Islet precursor cell (in vitro differentiated cells): ENCODE measurements around the gene CCDC158.
"Not testable (repeated sequence)": the region's sequence is repeated elsewhere in the genome, so short reads cannot be mapped to it uniquely, and the experiment has no call there.

Source experiments
- DNase-seq: peaks from one replicate; pipeline ENCODE4 v3.0.0-alpha.2; 2018

The CCDC158 gene

GRCh38 chr4:76307660-76308014 is 113.3 kb downstream of the CCDC158 start:
- DNase-seq, result no peak

DNA sequence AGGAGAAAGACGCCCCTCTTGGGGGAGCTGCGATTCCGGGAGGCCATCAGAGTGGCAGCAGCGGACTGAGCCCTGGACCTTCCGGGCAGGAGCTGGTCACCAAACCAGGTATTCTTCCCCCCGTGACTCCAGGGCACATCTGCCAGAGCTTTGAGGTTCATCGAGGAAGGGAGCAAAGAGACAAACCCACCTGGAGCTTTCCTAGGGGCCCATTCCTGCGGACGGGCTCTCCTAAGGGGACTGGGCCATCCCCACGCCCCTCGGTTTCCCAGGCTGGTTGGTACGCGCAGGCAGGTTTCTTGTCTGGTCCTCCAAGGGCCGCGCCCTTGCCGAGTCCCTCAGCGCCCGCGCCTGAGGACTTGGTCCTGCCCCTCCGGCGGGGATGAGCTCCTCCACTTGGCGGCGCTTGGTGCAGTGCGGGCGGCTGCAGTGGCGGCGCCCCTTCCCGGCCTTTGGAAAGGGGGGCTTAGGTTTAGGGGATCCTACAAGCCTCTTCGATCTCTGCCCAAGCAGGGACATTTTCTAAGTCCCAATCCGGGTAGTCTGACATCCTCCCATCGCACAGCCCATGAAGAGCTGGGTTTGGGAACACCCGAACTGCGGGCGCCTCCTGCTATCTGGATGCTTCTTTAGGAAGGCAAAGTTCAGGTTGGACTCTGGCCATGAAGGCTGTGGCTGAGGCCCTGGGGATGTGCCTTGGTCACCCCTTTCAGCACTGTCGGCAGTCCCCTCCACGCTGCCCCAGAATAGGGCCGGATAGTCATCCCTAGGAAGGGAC is 113.9 kb downstream of the CCDC158 start:
- peak; percentile 88 for DNase-seq

- peak; percentile 91 for DNase-seq
Measured at GRCh38 chr4:76305971-76306881, 114.7 kb downstream of the CCDC158 start, which contains the start of gene STBD1. Gene STBD1, plus strand, starts transcription at chr4:76306733. Its CDS starts 37 bp downstream, at chr4:76306770.

GRCh38 chr4:76305033-76305687 is 115.8 kb downstream of the CCDC158 start:
- DNase-seq, result no peak

DNA sequence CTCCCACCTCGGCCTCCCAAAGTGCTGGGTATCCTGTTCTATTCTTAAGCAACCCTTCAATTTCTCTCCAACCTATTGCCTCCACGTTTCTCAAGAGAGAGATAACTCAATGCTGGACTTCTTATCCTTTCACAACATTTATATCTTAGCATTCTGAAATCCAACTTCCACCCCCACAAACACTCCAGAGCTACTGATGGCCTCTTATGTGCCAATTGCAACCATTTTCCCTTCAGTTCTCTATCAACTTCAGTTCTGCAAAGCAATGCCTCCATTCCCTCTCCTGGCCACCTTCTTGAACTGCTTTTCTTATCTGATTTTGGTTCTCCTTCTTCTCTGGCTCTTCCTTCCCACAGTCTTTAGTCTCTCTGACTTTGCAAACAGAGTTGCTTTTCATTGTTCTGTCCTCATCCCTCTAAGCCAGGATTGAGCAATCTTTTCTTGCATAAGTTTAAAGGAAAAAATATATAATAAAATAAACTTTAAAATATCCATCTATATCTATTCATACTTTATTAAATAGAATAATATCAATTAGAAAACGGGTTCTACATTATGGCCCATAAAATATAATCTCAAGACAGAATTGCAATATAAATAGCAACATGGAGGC is 118.0 kb downstream of the CCDC158 start:
- no peak for DNase-seq

GRCh38 chr4:76301775-76302162 is 119.2 kb downstream of the CCDC158 start:
- no peak for DNase-seq

DNA sequence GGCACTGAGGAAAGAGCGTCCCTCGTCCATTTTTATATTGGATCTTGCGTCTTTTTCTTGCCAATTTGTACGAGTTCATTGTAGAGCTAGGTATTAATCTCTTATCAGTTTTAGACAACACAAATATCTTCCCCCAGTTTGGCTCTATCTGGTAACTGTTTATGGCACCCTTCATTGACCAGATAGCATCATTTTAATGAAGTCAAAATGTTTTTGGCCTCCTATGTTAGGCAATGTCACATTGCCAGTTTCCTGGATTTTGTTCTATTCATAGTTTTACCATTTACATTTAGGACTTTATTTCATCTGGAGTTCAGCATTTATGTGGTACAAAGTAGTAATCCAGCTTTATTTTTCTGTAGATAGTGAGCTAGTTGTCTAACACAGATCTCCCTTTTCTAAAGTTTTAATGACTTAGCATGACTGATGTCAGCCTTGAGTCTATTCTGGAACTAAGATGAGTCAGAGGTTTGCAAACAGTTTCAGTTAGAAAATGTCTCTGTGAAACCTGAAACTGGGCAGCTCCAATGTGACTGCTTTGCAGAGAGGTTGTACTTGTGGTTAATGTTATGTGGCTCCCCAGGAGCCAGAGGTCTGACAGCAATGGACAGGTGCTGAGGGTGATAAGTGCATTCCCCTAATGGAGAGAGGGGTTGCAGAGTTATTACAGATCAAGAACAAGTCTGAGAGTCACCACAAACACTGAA is 119.7 kb downstream of the CCDC158 start:
- peak; percentile 81 for DNase-seq

DNA sequence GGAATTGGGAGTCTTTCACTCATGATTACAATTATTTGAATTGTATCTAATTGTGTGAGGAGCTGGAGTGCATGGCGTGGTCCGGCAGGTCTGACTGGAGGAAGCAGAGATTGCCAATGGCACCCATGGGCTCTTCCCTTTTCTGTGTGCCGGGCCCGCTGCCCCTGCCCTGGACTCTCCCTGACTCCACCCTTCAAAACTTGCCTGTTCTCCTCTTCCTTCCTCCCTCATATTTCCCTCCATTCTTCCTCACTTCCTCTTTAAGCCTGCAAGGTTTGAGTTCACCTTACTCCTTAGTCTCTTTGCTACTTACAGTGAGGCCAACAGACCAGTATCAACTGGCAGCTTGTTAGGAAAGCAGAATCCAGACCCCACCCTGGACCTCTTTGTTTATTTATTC is 120.9 kb downstream of the CCDC158 start:
- no peak for DNase-seq

DNA sequence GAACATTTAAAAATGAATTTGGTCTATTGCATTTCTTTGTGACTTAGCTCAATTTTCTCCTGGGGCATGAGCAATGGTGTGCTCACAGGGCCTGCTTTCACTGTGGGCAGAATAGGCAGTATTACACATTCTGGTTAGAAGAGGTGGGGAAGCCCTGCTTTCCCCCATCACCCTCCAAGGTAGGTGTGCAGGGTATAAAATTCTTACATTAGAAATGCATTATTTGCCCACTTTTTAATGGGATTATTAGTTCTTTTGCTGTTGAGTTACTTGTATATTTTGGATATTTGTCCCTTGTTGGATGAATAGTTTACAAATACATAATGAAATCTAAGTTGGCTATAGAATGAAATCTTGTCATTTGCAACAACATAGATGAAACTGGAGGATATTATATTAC is 122.7 kb downstream of the CCDC158 start:
- no peak for DNase-seq

DNA sequence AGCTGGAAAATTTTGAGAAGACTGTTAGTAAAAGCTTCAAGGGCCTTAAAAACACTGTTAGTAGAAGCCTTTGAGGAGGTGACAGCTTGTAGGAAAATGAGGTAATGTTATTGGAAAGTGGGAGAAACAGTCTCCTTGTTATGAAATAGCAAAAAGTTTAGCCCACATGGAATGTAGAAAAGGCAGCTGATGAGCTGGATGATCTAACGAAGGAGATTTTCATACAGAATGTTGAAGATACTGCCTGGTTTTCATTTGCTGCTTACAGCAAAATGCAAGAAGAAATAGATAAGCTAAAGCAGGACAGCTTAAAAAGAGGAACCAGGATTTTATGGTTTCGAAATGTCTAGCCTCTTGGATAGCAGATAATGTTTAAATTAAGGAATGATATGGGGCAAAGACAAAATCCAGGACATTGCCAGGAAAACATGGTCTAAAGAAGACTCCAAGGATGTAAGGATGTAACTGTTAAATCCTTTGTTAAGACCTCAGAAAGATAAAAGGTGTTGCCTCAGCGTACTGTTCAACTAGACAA is 124.6 kb downstream of the CCDC158 start:
- no peak for DNase-seq

GRCh38 chr4:76293772-76294171 is 127.2 kb downstream of the CCDC158 start:
- no peak for DNase-seq

DNA sequence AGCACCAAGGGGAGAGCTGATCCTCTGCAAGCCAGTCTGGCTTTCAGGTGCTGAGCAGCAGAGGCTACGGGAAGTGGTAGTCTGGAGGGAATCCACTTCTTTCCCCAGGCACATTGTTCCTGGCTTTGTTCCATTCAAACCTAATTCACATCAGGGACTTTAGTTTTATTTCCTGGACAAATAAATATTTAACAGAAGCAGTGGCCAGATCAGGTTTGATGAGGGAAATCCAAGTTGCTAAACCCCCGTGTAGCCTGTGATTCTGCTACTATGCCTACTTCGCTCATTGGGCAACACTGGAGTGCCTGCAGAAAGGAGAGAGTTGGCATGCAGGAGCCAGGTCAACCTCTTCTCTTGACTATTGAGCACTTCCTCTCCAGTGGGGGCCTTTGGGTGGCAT is 128.2 kb downstream of the CCDC158 start:
- no peak for DNase-seq

DNA sequence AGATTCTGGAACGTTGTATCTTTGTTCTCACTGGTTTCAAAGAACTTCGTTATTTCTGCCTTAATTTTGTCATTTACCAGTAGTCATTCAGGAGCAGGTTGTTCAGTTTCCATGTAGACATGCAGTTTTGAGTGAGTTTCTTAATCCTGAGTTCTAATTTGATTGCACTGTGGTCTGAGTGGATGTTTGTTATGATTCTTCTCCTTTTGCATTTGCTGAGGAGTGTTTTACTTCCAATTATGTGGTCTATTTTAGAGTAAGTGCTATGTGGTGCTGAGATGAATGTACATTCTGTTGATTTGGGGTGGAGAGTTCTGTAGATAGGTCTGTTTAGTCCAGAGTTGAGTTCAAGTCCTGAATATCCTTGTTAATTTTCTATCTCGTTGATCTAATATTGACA is 133.1 kb downstream of the CCDC158 start:
- DNase-seq, result not testable (repeated sequence)

DNA sequence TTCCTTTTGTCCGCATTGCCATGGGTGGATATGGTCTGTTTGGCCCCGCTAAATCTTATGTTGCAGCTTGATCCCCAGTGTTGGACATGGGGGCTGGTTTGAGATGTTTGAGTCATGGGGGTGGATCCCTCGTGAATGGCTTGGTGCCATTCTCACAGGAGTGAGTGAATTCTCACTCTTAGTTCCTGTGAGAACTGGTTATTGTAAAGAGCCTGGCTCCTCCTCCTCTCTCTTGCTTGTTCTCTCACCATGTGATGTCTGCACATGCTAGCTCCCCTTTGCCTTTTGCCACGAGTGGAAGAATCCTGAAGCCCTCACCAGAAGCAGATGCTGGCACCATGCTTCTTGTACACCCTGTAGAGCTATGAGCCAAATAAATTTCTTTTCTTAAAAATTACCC is 137.0 kb downstream of the CCDC158 start:
- DNase-seq, result no peak

DNA sequence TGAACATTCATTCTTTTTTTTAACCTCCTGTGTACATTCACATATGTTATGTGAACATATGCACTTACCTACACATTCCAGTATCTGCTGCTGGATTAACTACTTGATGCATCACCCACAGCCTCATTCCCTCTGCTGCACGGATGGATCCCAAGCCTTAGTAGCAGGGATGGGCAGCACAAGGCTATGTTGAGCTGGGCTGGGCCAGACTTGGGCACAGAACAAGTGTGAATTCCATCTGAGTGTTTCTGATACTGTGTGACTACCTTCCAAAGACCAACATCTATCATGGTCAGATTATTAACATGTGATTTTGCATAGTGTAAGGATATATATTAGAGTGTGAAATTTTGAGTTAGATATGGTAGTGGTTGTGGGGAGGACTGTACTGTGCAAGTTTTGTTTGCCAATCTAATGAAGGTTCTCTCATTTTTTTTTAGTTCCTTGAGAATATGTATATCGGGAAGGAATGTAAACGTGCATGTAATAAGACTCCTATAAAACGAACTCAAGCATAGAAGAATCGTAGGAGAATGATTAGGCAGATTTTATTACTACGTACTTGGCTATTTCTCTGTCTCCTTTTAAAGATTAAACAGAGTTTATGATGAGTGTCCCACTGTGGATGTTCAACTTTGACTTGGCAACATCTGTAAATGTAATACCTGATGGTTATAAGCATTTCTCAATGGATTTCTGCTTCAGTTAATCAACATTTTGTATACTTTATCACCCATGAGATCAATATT is 137.8 kb downstream of the CCDC158 start:
- no peak for DNase-seq

DNA sequence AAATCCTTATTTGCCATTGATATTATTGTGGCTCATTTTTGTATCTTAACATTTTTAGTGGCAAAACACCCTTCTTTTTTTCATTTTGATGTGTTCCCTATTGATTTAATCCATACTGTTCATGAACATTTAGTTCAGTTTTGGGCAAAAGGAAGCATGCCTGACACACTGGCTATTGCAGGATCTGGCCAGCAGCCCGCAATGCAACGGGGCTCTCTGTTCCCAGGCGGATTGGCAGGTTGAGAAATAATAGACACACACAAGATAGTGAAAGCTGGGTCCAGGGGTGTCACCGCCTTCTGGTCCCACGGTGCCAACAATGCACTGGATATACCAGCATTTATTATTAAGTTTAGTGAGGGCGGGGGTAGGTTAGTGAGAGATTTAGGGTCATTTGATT is 139.3 kb downstream of the CCDC158 start:
- DNase-seq, result not testable (repeated sequence)

GRCh38 chr4:76280488-76281441 is 140.2 kb downstream of the CCDC158 start:
- DNase-seq, result no peak

- DNase-seq, result no peak
Measured at GRCh38 chr4:76279462-76279861, 141.5 kb downstream of the CCDC158 start.

- no peak for DNase-seq
Measured at GRCh38 chr4:76278583-76278982, 142.4 kb downstream of the CCDC158 start.

DNA sequence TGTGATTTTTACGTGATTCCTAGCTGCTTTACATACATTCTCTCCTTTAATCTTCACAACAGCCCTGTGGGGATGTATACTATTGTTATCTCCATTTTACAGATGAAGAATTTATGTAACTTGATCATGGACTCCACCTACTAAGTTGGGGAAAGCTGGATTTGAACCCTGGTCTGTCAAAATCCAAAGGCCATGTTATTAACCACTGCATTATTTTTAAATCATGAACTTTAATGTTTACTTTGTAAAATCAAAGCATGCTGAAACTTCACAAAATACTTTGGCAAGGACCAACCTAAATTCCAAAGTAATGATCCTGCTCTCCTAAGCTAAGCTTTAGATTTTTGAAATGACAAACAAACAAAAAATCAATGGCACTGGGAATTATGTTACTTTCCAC is 143.3 kb downstream of the CCDC158 start:
- no peak for DNase-seq
